Fibroblast of lung (primary cell): ENCODE measurements around the gene DYSF. TPM values are rescaled to one million over a fixed set of nuclear protein-coding genes. Genes with fewer than 3 reads are reported as not detected.
A peak's percentile ranks its signal among the peaks of the same experiment; 100 is the strongest.
"Not testable (repeated sequence)": the region's sequence is repeated elsewhere in the genome, so short reads cannot be mapped to it uniquely, and the experiment has no call there.

Source experiments
- DNase-seq, 2 donors: peaks; one replicate each; pipeline versions ENCODE4 v3.0.0 to v3.0.0-alpha.2; 2010; ENCODE audit warnings: low read depth in 2 of 2
- H2AFZ ChIP-seq: 2 replicates; pipeline ENCODE4 v1.5.1; 2012; ENCODE audit warnings: low read length, control low read depth, inconsistent platforms
- H3K27ac ChIP-seq: 2 replicates; pipeline ENCODE4 v1.5.1; 2011; ENCODE audit warnings: low read length, control low read depth; ENCODE audit not compliant: insufficient read depth
- H3K27me3 ChIP-seq: 2 replicates; pipeline ENCODE4 v1.5.1; 2011; ENCODE audit warnings: mild to moderate bottlenecking, low read length; ENCODE audit not compliant: control insufficient read depth, insufficient read depth
- H3K36me3 ChIP-seq: 2 replicates; pipeline ENCODE4 v1.5.1; 2011; ENCODE audit warnings: low read length; ENCODE audit not compliant: control insufficient read depth, insufficient read depth
- H3K4me1 ChIP-seq: 2 replicates; pipeline ENCODE4 v1.5.1; 2011; ENCODE audit warnings: low read length; ENCODE audit not compliant: control insufficient read depth, insufficient read depth; ENCODE audit errors: extremely low read depth
- H3K4me2 ChIP-seq: 2 replicates; pipeline ENCODE4 v1.5.1; 2011; ENCODE audit warnings: low read length, control low read depth; ENCODE audit not compliant: insufficient read depth; ENCODE audit errors: extremely low read depth
- H3K4me3 ChIP-seq, 4 experiments: fragments of 200-600 bp in 1 of 4; sonication (generic) in 1 of 4; replicated peaks in 1 of 4; 2 replicates each; pipeline ENCODE4 v1.5.1; 2011 to 2016; ENCODE audit warnings: low read length in 4 of 4, low read depth in 3 of 4, mild to moderate bottlenecking in 3 of 4, control low read depth in 2 of 4, inconsistent platforms in 1 of 4, mixed read lengths in 1 of 4; ENCODE audit not compliant: insufficient read depth in 1 of 4; ENCODE audit errors: control extremely low read depth in 1 of 4
- H3K79me2 ChIP-seq: 2 replicates; pipeline ENCODE4 v1.5.1; 2012; ENCODE audit warnings: mild to moderate bottlenecking, low read length, inconsistent platforms; ENCODE audit not compliant: control insufficient read depth, insufficient read depth
- H3K9ac ChIP-seq: 2 replicates; pipeline ENCODE4 v1.5.1; 2011; ENCODE audit warnings: mild to moderate bottlenecking, low read length, control low read depth; ENCODE audit not compliant: insufficient read depth
- H3K9me3 ChIP-seq: 2 replicates; pipeline ENCODE4 v1.5.1; 2012; ENCODE audit warnings: low read depth, low read length; ENCODE audit not compliant: control insufficient read depth, insufficient read depth
- H4K20me1 ChIP-seq: 2 replicates; pipeline ENCODE4 v1.5.1; 2011; ENCODE audit warnings: low read length; ENCODE audit not compliant: control insufficient read depth, insufficient read depth; ENCODE audit errors: extremely low read depth
- CTCF ChIP-seq, 2 donors: IDR thresholded peaks in 1 of 2; conservative IDR thresholded peaks in 1 of 2; 1 replicate in 1 of 2; 2 replicates in 1 of 2; pipeline ENCODE4 v1.5.1; 2011 to 2012; ENCODE audit warnings: low read length in 2 of 2, control low read depth in 1 of 2, inconsistent platforms in 1 of 2, low read depth in 1 of 2, mild to moderate bottlenecking in 1 of 2
- EZH2 ChIP-seq: IDR thresholded peaks from 2 replicates; pipeline ENCODE4 v1.5.1; 2012; ENCODE audit warnings: low read length, control low read depth, mild to moderate bottlenecking; ENCODE audit errors: missing control alignments
- polyA minus RNA-seq: library from RNA; depleted of rRNA, polyadenylated mRNA; stranded (reverse); fragments of >200 nt; gene quantifications from 2 replicates; pipeline ENCODE4 v1.2.3, GENCODE V29; 2011; ENCODE audit warnings: low replicate concordance
- polyA plus RNA-seq, 2 donors: library from polyadenylated mRNA; depleted of rRNA in 1 of 2; stranded (reverse) in 1 of 2; unstranded in 1 of 2; fragments of >200 nt; gene quantifications; 2 replicates each; pipeline ENCODE4 v1.2.1, GENCODE V29; 2011 to 2012; ENCODE audit warnings: missing spikeins in 1 of 2
- total RNA-seq: library from RNA; depleted of rRNA; stranded (reverse); fragments of >200 nt; gene quantifications from 2 replicates; pipeline ENCODE4 v1.2.1, GENCODE V29; 2014

The DYSF gene
- under 0.01 TPM in 1 of 2 replicates, not detected in the other for total RNA-seq
- 0.05 and 0.67 TPM in 2 replicates for polyA plus RNA-seq
- polyA plus RNA-seq (2012) = 0.13 and 0.97 TPM in 2 replicates
- 0.78 and 15.6 TPM in 2 replicates for polyA minus RNA-seq

GRCh38 chr2:71453404-71454220, at the start of gene DYSF:
Gene DYSF, plus strand, starts transcription at chr2:71453561.
- TF ChIP-seq EZH2 (peak; percentile 85), CTCF (conservative IDR thresholded peaks at IDR 0.05 in 1 of 2, IDR thresholded peaks at IDR 0.05 in 1 of 2; ENCODE audit: low read depth in 1 of 2, low read length in 2 of 2) (no peak)
- peak within 1 kb of the TSS; percentile 5 to 49 (median 20) for H3K4me3 ChIP-seq

GRCh38 chr2:71409611-71410010, 43.8 kb upstream of the DYSF start:
- H4K20me1 ChIP-seq = no peaks in the 10 kb centered on the region
- no peak overlapping the region for H3K4me2 ChIP-seq
- peaks cover 4% of the 10 kb centered on the region for H3K36me3 ChIP-seq
- no peak overlapping the region for H3K4me3 ChIP-seq
- H3K79me2 ChIP-seq = no peaks in the 10 kb centered on the region
- no peaks in the 10 kb centered on the region for H3K9me3 ChIP-seq
- TF ChIP-seq EZH2 = no peak
- no peak overlapping the region for H3K9ac ChIP-seq
- H3K27ac ChIP-seq = no peak overlapping the region
- DNase-seq = peak in 1 of 2 donors; percentile 18
- H3K27me3 ChIP-seq = no peaks in the 10 kb centered on the region
- no peaks in the 10 kb centered on the region for H3K4me1 ChIP-seq
- H2AFZ ChIP-seq = no peak overlapping the region

More at GRCh38 chr2:71453404-71454220, at the start of gene DYSF:
- Histone ChIP-seq H3K9me3 (no peaks in the 10 kb centered on the region), H3K36me3 (no peaks in the 10 kb centered on the region), H3K9ac (no peak within 1 kb of the TSS), H3K27ac (no peak within 1 kb of the TSS), H3K27me3 (peaks cover 22% of the 10 kb centered on the region), H2AFZ (peak within 1 kb of the TSS; percentile 12), H3K4me1 (no peaks in the 10 kb centered on the region), H4K20me1 (no peaks in the 10 kb centered on the region), H3K79me2 (no peaks in the 10 kb centered on the region), H3K4me2 (peak within 1 kb of the TSS; percentile 48)
- DNase-seq = peak; percentile 12 to 48

GRCh38 chr2:71410696-71411095, 42.7 kb upstream of the DYSF start:
- TF ChIP-seq EZH2 = no peak
- no peak for TF ChIP-seq CTCF (conservative IDR thresholded peaks at IDR 0.05 in 1 of 2, IDR thresholded peaks at IDR 0.05 in 1 of 2; ENCODE audit: low read depth in 1 of 2, low read length in 2 of 2)
- Histone ChIP-seq H3K27me3 (no peaks in the 10 kb centered on the region), H3K9me3 (no peaks in the 10 kb centered on the region), H4K20me1 (no peaks in the 10 kb centered on the region), H3K4me1 (no peaks in the 10 kb centered on the region), H3K36me3 (peaks cover 4% of the 10 kb centered on the region), H3K4me2 (no peak overlapping the region), H3K79me2 (no peaks in the 10 kb centered on the region), H2AFZ (no peak overlapping the region), H3K4me3 (no peak overlapping the region), H3K27ac (no peak overlapping the region), H3K9ac (no peak overlapping the region)
- no peak for DNase-seq

- H3K9ac ChIP-seq, H3K27me3 ChIP-seq, H3K4me1 ChIP-seq, H3K9me3 ChIP-seq, DNase-seq, H4K20me1 ChIP-seq, H3K4me2 ChIP-seq, H3K79me2 ChIP-seq, H3K36me3 ChIP-seq, H3K4me3 ChIP-seq, H2AFZ ChIP-seq, H3K27ac ChIP-seq: not testable (repeated sequence)
Observed at GRCh38 chr2:71416866-71417265, 36.5 kb upstream of the DYSF start.
